ENCODE results near the gene TSBP1. TPM values are rescaled to one million over a fixed set of nuclear protein-coding genes. Genes with fewer than 3 reads are reported as not detected.
"Not testable (repeated sequence)": the region's sequence is repeated elsewhere in the genome, so short reads cannot be mapped to it uniquely, and the experiment has no call there.

TSBP1 gene
- total RNA-seq, 1 donor from 2014 or later, result not detected

DNA sequence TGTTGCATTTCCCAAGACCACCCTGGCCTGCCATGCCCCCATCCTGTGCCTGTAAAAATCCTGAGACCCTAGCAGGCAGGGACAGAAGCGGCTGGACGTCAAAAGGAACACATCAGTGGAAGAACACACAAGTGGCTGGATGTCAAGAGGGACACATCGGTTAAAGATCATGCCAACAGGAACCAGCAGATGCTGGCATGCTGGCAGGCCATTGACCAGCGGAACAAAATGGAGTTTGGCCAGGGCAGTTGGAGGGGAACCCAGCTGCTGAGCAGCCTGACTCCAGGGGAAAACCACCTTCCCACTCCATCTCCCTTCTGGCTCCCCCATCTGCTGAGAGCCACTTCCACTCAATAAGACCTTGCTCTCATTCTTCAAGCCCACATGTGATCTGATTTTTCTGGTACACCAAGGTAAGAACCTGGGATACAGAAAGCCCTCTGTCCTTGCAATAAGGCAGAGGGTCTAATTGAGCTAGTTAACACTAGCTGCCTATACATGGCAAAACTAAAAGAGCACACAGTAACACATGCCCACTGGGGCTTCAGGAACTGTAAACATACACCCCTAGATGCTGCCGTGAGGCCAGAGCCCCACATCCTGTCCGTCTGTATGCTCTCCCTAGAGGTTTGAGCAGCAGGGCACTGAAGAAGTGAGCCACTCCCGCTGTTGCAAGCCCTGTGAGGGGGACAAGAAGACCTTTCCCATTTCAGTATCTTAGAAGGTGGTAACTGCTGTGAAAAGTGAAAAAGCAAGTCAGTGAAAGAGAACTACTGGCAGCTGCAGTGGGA is 4.2 kb upstream of the TSBP1 start:
- DNase-seq (ENCODE audit: low spot score) (no peak), ATAC-seq (no peak)

- no peak for ATAC-seq
Observed at GRCh38 chr6:32371229-32371628, 474 bp downstream of the TSBP1 start.

DNA sequence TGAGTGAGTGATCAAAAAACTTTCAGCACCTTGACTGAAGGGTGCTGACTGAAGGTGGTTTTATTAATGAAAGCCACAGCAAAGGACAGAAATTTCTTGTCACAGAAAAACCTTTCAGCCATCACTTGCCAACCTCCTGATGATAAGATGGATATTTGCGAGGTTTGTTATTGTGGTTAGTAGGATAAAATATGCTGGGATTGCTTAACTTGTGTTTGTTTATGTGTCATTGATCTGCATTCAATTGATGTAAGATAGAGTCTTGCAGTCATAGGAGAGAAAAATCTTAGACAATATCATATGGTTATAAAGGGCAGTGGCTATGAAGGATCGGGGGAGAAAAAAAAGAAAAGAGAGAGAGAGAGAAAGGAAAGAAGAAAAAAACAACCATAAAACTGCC is 1.2 kb downstream of the TSBP1 start:
- no peak for DNase-seq (ENCODE audit: low spot score)
- no peak for ATAC-seq

More at GRCh38 chr6:32371229-32371628, 474 bp downstream of the TSBP1 start:
- DNase-seq (ENCODE audit: low spot score), result no peak

- ATAC-seq, result no peak
- no peak for DNase-seq (ENCODE audit: low spot score)
Observed at GRCh38 chr6:32369660-32370059, 2.0 kb downstream of the TSBP1 start.

DNA sequence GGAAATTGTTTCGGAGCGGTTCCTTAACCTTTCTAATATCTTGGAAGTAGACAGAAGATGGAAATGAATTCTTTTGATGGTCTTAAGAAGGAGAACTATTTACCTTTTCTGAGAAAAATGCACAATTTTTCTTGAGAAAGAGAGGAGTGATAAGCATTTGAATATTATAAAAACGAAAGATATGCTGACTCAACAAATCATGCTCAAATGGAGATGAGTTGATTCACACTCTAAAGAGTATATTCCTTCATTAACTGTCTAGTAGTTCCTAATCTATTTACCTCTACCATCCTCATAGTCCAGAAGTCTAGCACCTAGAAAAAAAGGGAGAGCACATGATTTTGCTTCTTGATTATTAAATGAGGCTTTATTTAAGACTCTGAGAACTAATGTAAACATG is 4.1 kb downstream of the TSBP1 start:
- DNase-seq (ENCODE audit: low spot score), result no peak
- ATAC-seq, result no peak

DNA sequence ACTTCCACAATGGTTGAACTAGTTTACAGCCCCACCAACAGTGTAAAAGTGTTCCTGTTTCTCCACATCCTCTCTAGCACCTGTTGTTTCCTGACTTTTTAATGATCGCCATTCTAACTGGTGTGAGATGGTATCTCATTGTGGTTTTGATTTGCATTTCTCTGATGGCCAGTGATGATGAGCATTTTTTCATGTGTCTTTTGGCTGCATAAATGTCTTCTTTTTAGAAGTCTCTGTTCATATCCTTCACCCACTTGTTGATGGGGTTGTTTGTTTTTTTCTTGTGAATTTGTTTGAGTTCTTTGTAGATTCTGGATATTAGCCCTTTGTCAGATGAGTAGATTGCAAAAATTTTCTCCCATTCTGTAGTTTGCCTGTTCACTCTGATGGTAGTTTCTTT is 12.5 kb downstream of the TSBP1 start:
- not testable (repeated sequence) for ATAC-seq; DNase-seq (ENCODE audit: low spot score)

DNA sequence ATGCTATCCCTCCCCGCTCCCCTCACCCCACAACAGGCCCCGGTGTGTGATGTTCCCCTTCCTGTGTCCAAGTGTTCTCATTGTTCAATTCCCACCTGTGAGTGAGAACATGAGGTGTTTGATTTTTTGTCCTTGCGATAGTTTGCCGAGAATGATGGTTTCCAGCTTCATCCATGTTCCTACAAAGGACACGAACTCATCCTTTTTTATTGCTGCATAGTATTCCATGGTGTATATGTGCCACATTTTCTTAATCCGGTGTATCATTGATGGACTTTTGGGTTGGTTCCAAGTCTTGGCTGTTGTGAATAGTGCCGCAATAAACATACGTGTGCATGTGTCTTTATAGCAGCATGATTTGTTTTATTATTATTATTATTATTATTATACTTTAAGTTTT is 13.2 kb downstream of the TSBP1 start:
- ATAC-seq; DNase-seq (ENCODE audit: low spot score): not testable (repeated sequence)

GRCh38 chr6:32355018-32355417 is 16.7 kb downstream of the TSBP1 start:
- ATAC-seq (no peak), DNase-seq (ENCODE audit: low spot score) (no peak)

DNA sequence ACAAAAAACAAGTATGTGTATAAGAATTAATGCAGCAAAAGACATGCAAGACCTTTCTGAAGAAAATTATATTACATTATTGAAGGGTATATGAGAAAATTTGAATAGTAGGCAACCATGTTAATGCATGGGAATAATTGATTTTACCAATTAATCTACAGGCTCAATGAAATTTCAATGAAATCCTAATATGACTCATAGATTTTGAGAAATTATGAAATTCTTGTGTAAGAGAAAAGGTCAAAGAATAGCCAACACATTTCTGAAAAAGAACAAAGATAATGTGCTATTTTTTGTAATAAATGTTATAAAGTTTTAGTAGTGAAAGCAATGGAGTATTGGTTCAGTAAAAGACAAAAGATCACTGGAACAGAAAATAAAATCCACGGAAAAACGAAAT is 18.4 kb downstream of the TSBP1 start:
- ATAC-seq (no peak), DNase-seq (ENCODE audit: low spot score) (no peak)

DNA sequence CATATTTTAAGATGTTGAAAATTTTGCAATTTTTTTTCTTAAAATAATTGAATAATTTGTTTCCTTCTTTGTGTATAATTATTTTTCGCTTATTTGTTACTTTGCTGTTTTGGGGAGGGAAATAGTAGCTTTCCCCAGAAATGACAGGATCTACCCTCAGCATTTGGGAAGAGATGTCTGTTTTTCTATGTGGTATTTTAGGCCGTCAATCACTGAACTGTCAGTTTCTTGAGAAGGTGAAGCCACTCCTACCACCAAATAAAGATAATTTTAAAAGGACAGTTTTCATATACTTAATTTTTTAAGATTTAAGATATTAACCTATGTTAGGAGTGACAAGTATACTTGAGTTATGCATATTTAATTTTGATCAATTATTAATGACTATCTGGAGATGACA is 31.5 kb downstream of the TSBP1 start:
- ATAC-seq, result no peak
- DNase-seq (ENCODE audit: low spot score), result no peak

- no peak for DNase-seq (ENCODE audit: low spot score)
- ATAC-seq, result no peak
Observed at GRCh38 chr6:32337186-32337805, 34.4 kb downstream of the TSBP1 start.

DNA sequence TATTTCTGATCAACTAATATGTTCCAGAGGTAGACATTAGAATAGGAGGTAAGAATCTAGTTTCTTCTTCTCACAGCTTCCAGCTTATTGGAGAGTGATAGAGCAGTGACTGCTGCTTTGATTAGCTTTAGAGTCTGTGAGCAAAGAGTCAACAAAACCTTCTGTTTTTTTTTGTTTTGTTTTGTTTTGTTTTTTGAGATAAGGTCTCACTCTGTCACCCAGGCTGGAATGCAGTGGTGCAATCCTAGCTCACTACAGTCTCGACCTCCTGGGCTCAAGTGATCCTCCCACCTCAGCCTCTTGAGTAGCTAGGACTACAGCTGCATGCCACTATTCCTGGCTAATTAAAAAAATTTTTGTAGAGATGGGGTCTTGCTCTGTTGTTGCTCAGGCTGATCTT is 39.3 kb downstream of the TSBP1 start:
- no peak for DNase-seq (ENCODE audit: low spot score)

DNA sequence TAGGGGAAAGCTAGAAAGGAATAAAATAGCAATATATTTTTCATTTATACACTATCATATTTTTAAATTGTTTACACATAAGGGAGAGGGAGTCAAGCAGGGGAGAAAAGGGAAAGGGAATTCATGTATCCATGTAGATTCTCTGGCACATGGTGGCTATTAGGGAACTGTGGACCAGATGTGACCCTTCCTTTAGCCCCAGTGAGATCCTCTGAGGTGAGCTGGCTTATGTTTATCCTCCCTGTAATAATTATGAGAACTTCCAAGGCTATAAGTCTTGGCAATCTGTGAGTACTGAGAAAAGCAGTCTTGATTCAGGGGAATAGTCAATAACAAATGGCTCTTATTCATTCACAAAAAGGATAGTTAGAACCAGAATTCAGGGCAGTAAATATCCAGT is 42.6 kb downstream of the TSBP1 start:
- no peak for ATAC-seq
- no peak for DNase-seq (ENCODE audit: low spot score)

More for the DNA sequence above, 39.3 kb downstream of the TSBP1 start:
- ATAC-seq, result no peak

DNA sequence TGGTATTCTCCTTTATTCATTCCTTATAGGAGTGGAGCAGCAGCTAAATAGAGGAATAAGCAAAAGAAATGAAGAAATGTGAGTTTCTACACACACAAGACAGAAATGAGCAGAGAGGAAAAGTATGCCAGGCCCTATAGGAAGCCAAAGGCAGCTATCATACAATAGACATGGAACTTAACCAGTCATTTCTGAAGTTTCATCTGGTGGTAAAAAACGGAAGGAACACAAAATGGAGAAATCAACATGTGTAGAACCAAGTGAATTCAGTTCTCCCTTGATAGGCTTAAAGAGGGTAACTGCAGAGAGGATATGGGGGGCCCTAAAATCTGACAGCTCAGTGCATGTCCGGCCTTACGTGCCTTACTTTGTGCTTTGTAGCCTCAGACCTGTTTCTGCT is 44.6 kb downstream of the TSBP1 start:
- no peak for DNase-seq (ENCODE audit: low spot score)
- no peak for ATAC-seq

DNA sequence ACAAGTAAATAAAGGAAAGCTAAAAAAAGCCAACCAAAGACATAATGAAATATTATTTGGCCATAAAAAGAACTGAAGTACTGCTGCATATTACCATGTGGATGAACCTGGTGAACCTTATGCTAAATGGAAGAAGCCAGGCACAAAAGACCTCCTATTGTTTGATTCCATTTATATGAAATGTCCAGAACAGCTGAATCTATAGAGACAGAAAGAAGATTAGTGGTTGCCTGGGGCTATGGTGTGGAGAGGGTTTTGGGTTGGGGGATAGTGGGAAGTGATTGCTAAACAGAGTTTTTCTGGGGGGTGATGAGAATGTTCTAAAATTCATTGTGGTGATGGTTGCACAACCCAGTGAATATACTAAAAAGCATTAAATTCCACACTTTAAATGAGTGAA is 53.2 kb downstream of the TSBP1 start:
- ATAC-seq (no peak), DNase-seq (ENCODE audit: low spot score) (no peak)

GRCh38 chr6:32317541-32317940 is 54.2 kb downstream of the TSBP1 start:
- ATAC-seq, result no peak
- no peak for DNase-seq (ENCODE audit: low spot score)

- DNase-seq (ENCODE audit: low spot score) (no peak), ATAC-seq (no peak)
Observed at GRCh38 chr6:32313964-32314363, 57.7 kb downstream of the TSBP1 start.

GRCh38 chr6:32298632-32299336 is 72.9 kb downstream of the TSBP1 start:
- DNase-seq (ENCODE audit: low spot score) (no peak), ATAC-seq (no peak)

GRCh38 chr6:32294980-32295379 is 76.7 kb downstream of the TSBP1 start:
- not testable (repeated sequence) for ATAC-seq; DNase-seq (ENCODE audit: low spot score)

DNA sequence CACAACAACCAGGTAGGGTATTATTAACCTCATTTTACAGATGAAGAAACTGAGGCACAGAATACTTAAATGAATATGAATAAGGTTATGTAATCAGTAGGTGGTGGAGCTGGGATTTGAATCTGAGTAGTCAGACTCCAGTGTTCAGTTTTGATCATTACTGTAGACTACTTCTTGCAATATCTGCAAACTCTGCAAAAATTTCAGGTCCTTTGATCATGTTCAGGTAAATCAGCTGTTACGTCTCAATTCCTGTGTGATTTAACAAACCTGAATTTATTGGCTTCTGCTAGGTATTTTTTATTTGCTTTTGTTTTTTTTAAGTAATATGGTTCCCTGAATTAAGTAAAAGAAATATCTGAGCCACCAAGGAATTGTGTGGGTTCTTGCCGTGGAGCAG is 77.1 kb downstream of the TSBP1 start:
- ATAC-seq (no peak), DNase-seq (ENCODE audit: low spot score) (no peak)

GRCh38 chr6:32293695-32294094 is 78.0 kb downstream of the TSBP1 start:
- no peak for DNase-seq (ENCODE audit: low spot score)
- ATAC-seq, result no peak

DNA sequence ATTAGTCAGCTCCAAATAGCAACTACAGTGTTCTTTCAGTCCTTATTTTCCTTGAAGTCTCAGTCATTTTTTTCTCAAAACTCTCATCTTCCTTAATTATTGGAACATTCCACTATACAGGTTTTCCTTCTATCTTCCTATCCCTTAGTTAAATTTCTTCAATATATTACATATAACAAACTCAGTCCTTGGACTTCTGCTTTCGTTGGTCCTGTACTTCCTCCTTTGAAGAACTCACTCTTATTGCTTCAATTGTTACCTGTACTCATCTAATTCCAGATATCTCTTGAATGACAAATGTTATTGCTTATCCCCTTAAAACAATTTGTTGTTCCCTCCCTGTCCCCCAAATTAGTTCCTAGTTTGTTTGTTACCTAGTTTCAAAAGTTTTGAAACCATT is 80.2 kb downstream of the TSBP1 start:
- ATAC-seq (no peak), DNase-seq (ENCODE audit: low spot score) (no peak)

Data from left lobe of liver (tissue), 2 donors.